ENCODE measurements around the gene ATG4B. TPM values are rescaled to one million over a fixed set of nuclear protein-coding genes. Genes with fewer than 3 reads are reported as not detected.

Gene ATG4B
- total RNA-seq, 3 donors from 2014 or later: 47.7 to 71.1 (median 64.2) TPM

- Histone ChIP-seq H3K36me3 (no peaks in the 10 kb centered on the region), H3K4me1 (peaks cover 0 to 6% of the 10 kb centered on the region in 2 donors), H3K4me3 (no peak overlapping the region), H3K27ac (no peak overlapping the region), H3K27me3 (no peaks in the 10 kb centered on the region), H3K9me3 (no peaks in the 10 kb centered on the region)
- TF ChIP-seq POLR2AphosphoS5 (IDR thresholded peaks at IDR 0.05) (no peak), POLR2A (IDR thresholded peaks at IDR 0.05) (no peak)
- TF ChIP-seq, protein P1, sequence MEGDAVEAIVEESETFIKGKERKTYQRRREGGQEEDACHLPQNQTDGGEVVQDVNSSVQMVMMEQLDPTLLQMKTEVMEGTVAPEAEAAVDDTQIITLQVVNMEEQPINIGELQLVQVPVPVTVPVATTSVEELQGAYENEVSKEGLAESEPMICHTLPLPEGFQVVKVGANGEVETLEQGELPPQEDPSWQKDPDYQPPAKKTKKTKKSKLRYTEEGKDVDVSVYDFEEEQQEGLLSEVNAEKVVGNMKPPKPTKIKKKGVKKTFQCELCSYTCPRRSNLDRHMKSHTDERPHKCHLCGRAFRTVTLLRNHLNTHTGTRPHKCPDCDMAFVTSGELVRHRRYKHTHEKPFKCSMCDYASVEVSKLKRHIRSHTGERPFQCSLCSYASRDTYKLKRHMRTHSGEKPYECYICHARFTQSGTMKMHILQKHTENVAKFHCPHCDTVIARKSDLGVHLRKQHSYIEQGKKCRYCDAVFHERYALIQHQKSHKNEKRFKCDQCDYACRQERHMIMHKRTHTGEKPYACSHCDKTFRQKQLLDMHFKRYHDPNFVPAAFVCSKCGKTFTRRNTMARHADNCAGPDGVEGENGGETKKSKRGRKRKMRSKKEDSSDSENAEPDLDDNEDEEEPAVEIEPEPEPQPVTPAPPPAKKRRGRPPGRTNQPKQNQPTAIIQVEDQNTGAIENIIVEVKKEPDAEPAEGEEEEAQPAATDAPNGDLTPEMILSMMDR (IDR thresholded peaks at IDR 0.05): no peak
- no peak for DNase-seq (ENCODE audit: low spot score in 2 of 2)
- intact Hi-C loops (cut with DNase I; ENCODE audit: low total_unique reads): no loop called here
Observed at GRCh38 chr2:241706537-241706936, 69.0 kb downstream of the ATG4B start.

GRCh38 chr2:241708879-241709278 is 71.4 kb downstream of the ATG4B start:
- intact Hi-C loops (cut with DNase I; ENCODE audit: low total_unique reads): no loop called here

DNA sequence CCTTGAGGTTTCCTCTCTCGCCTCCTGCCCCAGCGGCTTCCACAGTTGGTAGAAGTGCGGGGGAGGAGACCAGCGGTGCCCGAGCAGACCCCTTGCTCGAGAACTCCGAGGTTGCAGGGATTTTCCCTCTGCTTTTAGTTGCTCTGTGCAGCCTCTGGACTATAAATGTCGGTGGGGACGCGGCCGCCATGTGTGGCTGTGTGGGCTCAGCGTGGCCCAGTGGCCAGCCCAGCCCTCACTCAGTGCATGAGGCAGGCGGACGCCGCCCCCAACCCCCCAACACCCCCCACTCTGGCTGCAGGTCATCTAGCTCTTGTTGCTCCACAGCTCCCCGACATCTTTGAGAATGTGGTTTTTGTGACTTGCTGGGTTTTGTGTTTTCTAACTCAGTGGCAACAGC is 81.6 kb downstream of the ATG4B start:
- Histone ChIP-seq H3K9me3 (peaks cover 0 to 8% of the 10 kb centered on the region in 2 donors), H3K27ac (no peak overlapping the region), H3K4me3 (no peak overlapping the region), H3K27me3 (no peaks in the 10 kb centered on the region), H3K36me3 (peaks cover 13% of the 10 kb centered on the region), H3K4me1 (no peaks in the 10 kb centered on the region)
- TF ChIP-seq, protein P1 (IDR thresholded peaks at IDR 0.05): no peak
- no peak for TF ChIP-seq POLR2AphosphoS5 (IDR thresholded peaks at IDR 0.05)
- intact Hi-C loops (cut with DNase I; ENCODE audit: low total_unique reads): no loop called here
- no peak for DNase-seq (ENCODE audit: low spot score in 2 of 2)

More at GRCh38 chr2:241708879-241709278, 71.4 kb downstream of the ATG4B start:
- TF ChIP-seq POLR2A (IDR thresholded peaks at IDR 0.05) (no peak), POLR2AphosphoS5 (IDR thresholded peaks at IDR 0.05) (no peak)
- TF ChIP-seq, protein P1 (IDR thresholded peaks at IDR 0.05): no peak
- H3K4me3 ChIP-seq: no peak overlapping the region
- DNase-seq (ENCODE audit: low spot score in 2 of 2): no peak
- H3K36me3 ChIP-seq: peaks cover under 1% of the 10 kb centered on the region
- no peaks in the 10 kb centered on the region for H3K4me1 ChIP-seq
- H3K9me3 ChIP-seq: no peaks in the 10 kb centered on the region
- H3K27me3 ChIP-seq: no peaks in the 10 kb centered on the region
- no peak overlapping the region for H3K27ac ChIP-seq

GRCh38 chr2:241720099-241720498 is 82.6 kb downstream of the ATG4B start:
- Histone ChIP-seq H3K36me3 (peaks cover 11% of the 10 kb centered on the region), H3K4me3 (no peak overlapping the region), H3K27ac (no peak overlapping the region), H3K27me3 (no peaks in the 10 kb centered on the region), H3K9me3 (peaks cover 0 to 8% of the 10 kb centered on the region in 2 donors), H3K4me1 (no peaks in the 10 kb centered on the region)
- intact Hi-C loops (cut with DNase I; ENCODE audit: low total_unique reads): no loop called here
- DNase-seq (ENCODE audit: low spot score in 2 of 2): no peak
- TF ChIP-seq POLR2AphosphoS5 (IDR thresholded peaks at IDR 0.05): no peak
- no peak for TF ChIP-seq POLR2A (IDR thresholded peaks at IDR 0.05)
- TF ChIP-seq, protein P1 (IDR thresholded peaks at IDR 0.05): no peak

DNA sequence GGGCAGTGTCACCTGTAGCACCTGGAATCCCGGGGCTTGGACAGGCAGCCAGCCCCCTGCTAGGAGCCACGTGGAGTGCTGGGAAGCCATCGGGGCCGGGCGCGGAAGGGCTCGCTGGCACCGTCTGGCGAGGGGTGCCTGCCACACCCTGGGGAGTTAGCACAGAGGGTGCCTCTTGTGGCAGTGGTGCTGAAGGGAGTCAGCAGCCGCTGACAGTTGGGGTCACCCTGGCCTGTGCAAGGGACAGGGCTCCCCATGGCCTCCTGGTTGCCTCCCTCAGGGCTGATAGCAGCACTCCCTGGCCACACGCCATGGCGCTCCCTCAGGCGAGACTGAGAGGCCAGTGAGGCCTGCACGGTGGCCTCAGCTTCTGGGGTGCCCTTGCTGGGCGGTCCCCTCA is 83.1 kb downstream of the ATG4B start:
- intact Hi-C loops (cut with DNase I; ENCODE audit: low total_unique reads): no loop called here
- Histone ChIP-seq H3K4me3 (no peak overlapping the region), H3K4me1 (no peaks in the 10 kb centered on the region), H3K27me3 (no peaks in the 10 kb centered on the region), H3K27ac (no peak overlapping the region), H3K9me3 (peaks cover 0 to 8% of the 10 kb centered on the region in 2 donors), H3K36me3 (peaks cover 11% of the 10 kb centered on the region)
- DNase-seq (ENCODE audit: low spot score in 2 of 2): no peak
- TF ChIP-seq, protein P1 (IDR thresholded peaks at IDR 0.05): no peak
- TF ChIP-seq POLR2A (IDR thresholded peaks at IDR 0.05) (no peak), POLR2AphosphoS5 (IDR thresholded peaks at IDR 0.05) (no peak)
